22Rv1 (cell line): Measurements from ENCODE around the gene ZNF566.

Source experiments
- ZFX ChIP-seq: fragments of 450-650 bp; IDR thresholded peaks from 2 replicates; pipeline ENCODE4 v1.6.1; 2017; ENCODE audit warnings: antibody characterized with exemption, borderline replicate concordance
- TF ChIP-seq, protein P1 (sequence below): fragments of 450-650 bp; IDR thresholded peaks from 2 replicates; pipeline ENCODE4 v1.5.1; 2017; ENCODE audit warnings: mild to moderate bottlenecking

DNA sequence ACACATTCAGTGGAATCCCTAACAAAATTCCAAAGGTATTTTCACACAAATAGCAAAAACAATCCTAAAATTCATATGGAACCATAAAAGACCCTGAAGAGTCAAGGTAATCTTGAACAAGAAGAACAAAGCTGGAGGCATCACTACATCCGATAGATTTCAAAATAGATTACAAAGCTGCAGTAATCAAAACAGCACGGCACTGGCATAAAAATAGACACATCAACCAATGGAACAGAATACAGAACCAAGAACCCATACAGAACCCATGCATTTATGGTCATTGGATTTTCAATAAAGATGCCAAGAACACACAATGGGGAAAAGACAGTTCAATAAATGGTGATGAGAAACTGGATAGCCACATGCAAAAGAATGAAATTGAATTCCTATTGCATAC lies 32.5 kb downstream of the ZNF566 start:
- TF ChIP-seq, protein P1, sequence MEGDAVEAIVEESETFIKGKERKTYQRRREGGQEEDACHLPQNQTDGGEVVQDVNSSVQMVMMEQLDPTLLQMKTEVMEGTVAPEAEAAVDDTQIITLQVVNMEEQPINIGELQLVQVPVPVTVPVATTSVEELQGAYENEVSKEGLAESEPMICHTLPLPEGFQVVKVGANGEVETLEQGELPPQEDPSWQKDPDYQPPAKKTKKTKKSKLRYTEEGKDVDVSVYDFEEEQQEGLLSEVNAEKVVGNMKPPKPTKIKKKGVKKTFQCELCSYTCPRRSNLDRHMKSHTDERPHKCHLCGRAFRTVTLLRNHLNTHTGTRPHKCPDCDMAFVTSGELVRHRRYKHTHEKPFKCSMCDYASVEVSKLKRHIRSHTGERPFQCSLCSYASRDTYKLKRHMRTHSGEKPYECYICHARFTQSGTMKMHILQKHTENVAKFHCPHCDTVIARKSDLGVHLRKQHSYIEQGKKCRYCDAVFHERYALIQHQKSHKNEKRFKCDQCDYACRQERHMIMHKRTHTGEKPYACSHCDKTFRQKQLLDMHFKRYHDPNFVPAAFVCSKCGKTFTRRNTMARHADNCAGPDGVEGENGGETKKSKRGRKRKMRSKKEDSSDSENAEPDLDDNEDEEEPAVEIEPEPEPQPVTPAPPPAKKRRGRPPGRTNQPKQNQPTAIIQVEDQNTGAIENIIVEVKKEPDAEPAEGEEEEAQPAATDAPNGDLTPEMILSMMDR, result no peak
- TF ChIP-seq ZFX, result no peak
